HUDEP-2 (cell line): ENCODE results near the gene OR52K2.
"Not testable (repeated sequence)": the region's sequence is repeated elsewhere in the genome, so short reads cannot be mapped to it uniquely, and the experiment has no call there.

Experiments used
- DNase-seq, 76 experiments: peaks; one replicate each; lab custom pipeline; 2025; ENCODE audit not compliant: unreplicated experiment in 76 of 76; lab: John Stamatoyannopoulos, UW

OR52K2 gene

GRCh38 chr11:4479644-4480043 is 30.5 kb downstream of the OR52K2 start:
- DNase-seq, result no peak

- no peak for DNase-seq
Measured at GRCh38 chr11:4480577-4481239, 31.6 kb downstream of the OR52K2 start.

- no peak for DNase-seq
Measured at GRCh38 chr11:4481240-4481582, 32.1 kb downstream of the OR52K2 start.

GRCh38 chr11:4482445-4482844 is 33.4 kb downstream of the OR52K2 start, which contains the start of gene OR52K1:
Gene OR52K1, plus strand, starts transcription at chr11:4482646. Its CDS starts 6,255 bp downstream, at chr11:4488901.
- DNase-seq, result no peak

- DNase-seq, result no peak
Measured at GRCh38 chr11:4484310-4484709, 35.2 kb downstream of the OR52K2 start.

DNA sequence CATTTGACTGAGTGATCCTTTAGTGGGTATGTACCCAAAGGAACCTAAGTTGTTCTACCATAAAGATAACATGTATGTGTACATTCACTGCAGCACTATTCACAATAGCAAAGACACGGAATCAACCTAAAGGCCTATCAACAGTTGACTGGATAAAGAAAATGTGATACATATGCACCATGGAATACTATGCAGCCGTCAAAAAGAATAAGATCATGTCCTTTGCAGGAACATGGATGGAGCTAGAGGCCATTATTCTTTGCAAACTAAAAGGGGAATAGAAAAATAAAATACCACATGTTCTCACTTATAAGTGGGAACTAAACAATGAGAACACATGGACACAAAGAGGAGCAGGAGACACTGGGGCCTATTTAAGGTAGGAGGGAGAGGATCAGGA is 42.3 kb downstream of the OR52K2 start:
- DNase-seq, result not testable (repeated sequence)

GRCh38 chr11:4491878-4492606 is 42.9 kb downstream of the OR52K2 start:
- DNase-seq, result no peak

DNA sequence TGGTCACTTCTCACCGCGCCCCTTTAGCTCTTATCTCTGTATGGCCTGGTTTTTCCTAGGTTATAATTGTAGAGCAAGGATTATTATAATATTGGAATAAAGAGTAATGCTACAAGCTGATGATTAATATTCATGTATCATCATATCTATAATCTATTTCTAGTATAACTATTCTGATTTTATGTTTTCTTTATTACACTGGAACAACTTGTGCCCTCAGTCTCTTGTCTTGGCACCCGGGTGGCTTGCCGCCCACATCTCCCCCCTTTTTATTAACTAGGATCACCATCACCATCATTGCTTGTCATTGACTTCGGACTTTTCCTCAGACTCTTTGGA is 44.4 kb downstream of the OR52K2 start:
- DNase-seq, result no peak

- no peak for DNase-seq
Measured at GRCh38 chr11:4495487-4495886, 46.4 kb downstream of the OR52K2 start.

GRCh38 chr11:4495986-4496385 is 46.9 kb downstream of the OR52K2 start:
- DNase-seq, result no peak

- DNase-seq, result no peak
Measured at GRCh38 chr11:4496557-4497248, 47.6 kb downstream of the OR52K2 start.
